GM12878 (cell line): Measurements from ENCODE around the gene SOS1. TPM values are rescaled to one million over a fixed set of nuclear protein-coding genes. Genes with fewer than 3 reads are reported as not detected.

Source experiments
- ATAC-seq: fragments of 200-7000 bp; cut with Tn5 transposase; 3 replicates; pipeline ENCODE4 v1.9.1; 2020; ENCODE audit warnings: mild to moderate bottlenecking, moderate library complexity
- BruUV-seq: library from RNA; stranded (reverse); fragments of 400-500 nt; replicated peaks from 2 replicates; lab custom pipeline; 2021; lab: Mats Ljungman, UMichigan
- CTCF ChIA-PET: fragments of 300-600 bp; sonication (Branson Sonifier 250); formaldehyde crosslinking; extraction: SDS; loops from one replicate; lab custom pipeline; 2021; ENCODE audit warnings: inconsistent platforms; lab: Yijun Ruan, JAX
- POLR2A ChIA-PET: fragments of 350-600 bp; formaldehyde crosslinking; extraction: SDS; loops from one replicate; lab custom pipeline; 2021; ENCODE audit warnings: inconsistent platforms; lab: Charles Lee
- RAD21 ChIA-PET: fragments of 300-600 bp; sonication (Branson Sonifier 250); formaldehyde crosslinking; loops from one replicate; lab custom pipeline; 2023; ENCODE audit warnings: antibody characterized with exemption; ENCODE audit not compliant: unreplicated experiment; lab: Charles Lee
- SMC1A ChIA-PET: fragments of 300-600 bp; sonication (Branson Sonifier 250); formaldehyde crosslinking; loops from one replicate; lab custom pipeline; 2023; ENCODE audit not compliant: unreplicated experiment, uncharacterized antibody; lab: Charles Lee
- DNase-seq: peaks from one replicate; pipeline ENCODE4 v3.0.0-alpha.2; 2011; ENCODE audit warnings: low read depth, low spot score
- FAIRE-seq: peaks from 3 replicates; lab custom pipeline; 2011; peaks lifted over from hg19 to GRCh38; lab: Jason Lieb, UNC
- H2AFZ ChIP-seq: 2 replicates; pipeline ENCODE4 v1.6.0; 2011; ENCODE audit warnings: low read depth, low read length, control low read depth; ENCODE audit not compliant: control insufficient read depth
- H3K27ac ChIP-seq: 2 replicates; pipeline ENCODE4 v1.5.1; 2011; ENCODE audit warnings: control low read depth; ENCODE audit not compliant: control insufficient read depth, insufficient read depth
- H3K27me3 ChIP-seq, 2 experiments: replicated peaks in 1 of 2; 2 replicates each; pipeline versions ENCODE4 v1.6.0 to v1.6.1; 2011; ENCODE audit warnings: low read length in 1 of 2; ENCODE audit not compliant: control insufficient read depth in 2 of 2, insufficient read depth in 2 of 2
- H3K36me3 ChIP-seq, 2 experiments: 2 replicates each; pipeline ENCODE4 v1.5.1; 2011; ENCODE audit warnings: low read length in 1 of 2; ENCODE audit not compliant: control insufficient read depth in 2 of 2, insufficient read depth in 2 of 2
- H3K4me1 ChIP-seq: 2 replicates; pipeline ENCODE4 v1.6.1; 2011; ENCODE audit warnings: mild to moderate bottlenecking, low read length, moderate library complexity, mixed read lengths; ENCODE audit not compliant: control insufficient read depth, insufficient read depth
- H3K4me2 ChIP-seq: 2 replicates; pipeline ENCODE4 v1.6.0; 2011; ENCODE audit warnings: control low read depth; ENCODE audit not compliant: control insufficient read depth, insufficient read depth
- H3K4me3 ChIP-seq: fragments of 200-600 bp; sonication (generic); 2 replicates; pipeline ENCODE4 v1.5.1; 2016
- H3K79me2 ChIP-seq: 2 replicates; pipeline ENCODE4 v1.6.0; 2011; ENCODE audit warnings: low read length; ENCODE audit not compliant: control insufficient read depth, insufficient read depth
- H3K9ac ChIP-seq: 2 replicates; pipeline ENCODE4 v1.8.0; 2011; ENCODE audit warnings: low read length, control low read depth, mixed read lengths; ENCODE audit not compliant: control insufficient read depth, insufficient read depth
- H3K9me3 ChIP-seq: replicated peaks from 3 replicates; pipeline ENCODE4 v1.5.1; 2011; ENCODE audit warnings: mild to moderate bottlenecking, low read length; ENCODE audit not compliant: control insufficient read depth, insufficient read depth
- H4K20me1 ChIP-seq: 2 replicates; pipeline ENCODE4 v1.6.0; 2011; ENCODE audit not compliant: control insufficient read depth, insufficient read depth
- CBX5 ChIP-seq: sonication (generic); IDR thresholded peaks from 2 replicates; pipeline ENCODE4 v1.6.1; 2016; ENCODE audit warnings: low read depth, moderate library complexity, mild to moderate bottlenecking, inconsistent platforms
- GABPA ChIP-seq: IDR thresholded peaks from 2 replicates; pipeline ENCODE4 v1.6.1; 2014; ENCODE audit warnings: antibody characterized with exemption, low read depth, mild to moderate bottlenecking, inconsistent platforms
- IKZF2 ChIP-seq, 2 experiments: fragments of 450-650 bp; IDR thresholded peaks; 2 replicates each; pipeline ENCODE4 v1.6.1; 2017; ENCODE audit warnings: mild to moderate bottlenecking in 2 of 2, moderate library complexity in 2 of 2
- IRF5 ChIP-seq: fragments of 450-650 bp; IDR thresholded peaks from 2 replicates; pipeline ENCODE4 v1.6.1; 2017; ENCODE audit warnings: borderline replicate concordance
- KLF5 ChIP-seq: fragments of 450-650 bp; IDR thresholded peaks from 2 replicates; pipeline ENCODE4 v1.6.1; 2014; ENCODE audit warnings: mild to moderate bottlenecking; ENCODE audit not compliant: partially characterized antibody
- MEF2A ChIP-seq: IDR thresholded peaks from 2 replicates; pipeline ENCODE4 v1.6.1; 2011; ENCODE audit warnings: low read depth, mild to moderate bottlenecking, low read length, moderate library complexity; ENCODE audit not compliant: insufficient read depth
- MLLT1 ChIP-seq: fragments of 450-650 bp; IDR thresholded peaks from 2 replicates; pipeline ENCODE4 v1.6.1; 2016; ENCODE audit warnings: mild to moderate bottlenecking
- MYC ChIP-seq: IDR thresholded peaks from 2 replicates; pipeline ENCODE4 v1.6.1; 2011; ENCODE audit warnings: mild to moderate bottlenecking, low read length, moderate library complexity, inconsistent platforms; ENCODE audit not compliant: insufficient read depth, insufficient replicate concordance, insufficient read length, severe bottlenecking
- NFXL1 ChIP-seq: fragments of 450-650 bp; IDR thresholded peaks from 2 replicates; pipeline ENCODE4 v1.6.1; 2017; ENCODE audit warnings: antibody characterized with exemption, mild to moderate bottlenecking, borderline replicate concordance
- PML ChIP-seq: IDR thresholded peaks from 2 replicates; pipeline ENCODE4 v1.6.1; 2012; ENCODE audit warnings: low read length, inconsistent platforms
- POLR2A ChIP-seq: IDR thresholded peaks from 2 replicates; pipeline ENCODE4 v1.6.1; 2011; ENCODE audit warnings: low read depth, mild to moderate bottlenecking, low read length
- RBBP5 ChIP-seq: fragments of 200-600 bp; sonication (generic); conservative IDR thresholded peaks from 2 replicates; pipeline ENCODE4 v1.6.1; 2016
- SKIL ChIP-seq: fragments of 450-650 bp; IDR thresholded peaks from 2 replicates; pipeline ENCODE4 v1.6.1; 2017; ENCODE audit warnings: mild to moderate bottlenecking, low read depth, inconsistent platforms; ENCODE audit not compliant: poor library complexity, severe bottlenecking
- SREBF1 ChIP-seq: IDR thresholded peaks from 2 replicates; pipeline ENCODE4 v1.6.1; 2012; ENCODE audit warnings: mild to moderate bottlenecking, low read length
- SUZ12 ChIP-seq: fragments of 200-600 bp; sonication (generic); IDR thresholded peaks from one replicate; pipeline ENCODE4 v1.6.1; 2018; ENCODE audit warnings: antibody characterized with exemption, mild to moderate bottlenecking; ENCODE audit not compliant: unreplicated experiment
- USF1 ChIP-seq: IDR thresholded peaks from 2 replicates; pipeline ENCODE4 v1.6.1; 2011; ENCODE audit warnings: borderline replicate concordance, low read depth, mild to moderate bottlenecking, moderate library complexity, mixed read lengths, low read length; ENCODE audit not compliant: insufficient read depth; ENCODE audit errors: extremely low read length
- YBX1 ChIP-seq: fragments of 450-650 bp; IDR thresholded peaks from 2 replicates; pipeline ENCODE4 v1.6.1; 2016; ENCODE audit warnings: antibody characterized with exemption
- ZNF24 ChIP-seq: fragments of 450-650 bp; IDR thresholded peaks from 2 replicates; pipeline ENCODE4 v1.6.1; 2017; ENCODE audit warnings: antibody characterized with exemption, mild to moderate bottlenecking
- WGBS: methylation state at CpG from one replicate; pipeline ENCODE4 v1.1.6; 2016; ENCODE audit warnings: low lambda C conversion rate; ENCODE audit not compliant: insufficient replicate concordance, insufficient coverage; ENCODE audit errors: missing lambda C conversion rate; 5-methylcytosine and 5-hydroxymethylcytosine counted together
- in situ Hi-C: fragments of 300-500 bp; cut with MboI; formaldehyde crosslinking; loops from 9 replicates; pipeline ENCODE4 v1.14.3; 2018; ENCODE audit warnings: mixed read lengths
- intact Hi-C: fragments of 100-400 bp; cut with micrococcal nuclease; formaldehyde crosslinking; loops from one replicate; pipeline ENCODE4 v1.14.2; 2022; ENCODE audit not compliant: unreplicated experiment
- polyA plus RNA-seq, 11 experiments: library from polyadenylated mRNA; depleted of rRNA in 4 of 11; unstranded in 6 of 11; stranded (reverse) in 5 of 11; fragments of >200 nt; fragmentation: Nextera tagmentation in 4 of 11; fragmentation: Illumina TruSeq in 1 of 11; extraction: Ambion mirVana in 4 of 11; extraction: Trizol in 1 of 11; gene quantifications; 1 replicate in 1 of 11; 2 replicates in 10 of 11; pipeline versions ENCODE4 v1.2.1 to v1.2.3, GENCODE V29; 2011 to 2016; ENCODE audit warnings: inconsistent platforms in 2 of 11, missing spikeins in 2 of 11, low read depth in 1 of 11
- total RNA-seq, 4 experiments: library from RNA; depleted of rRNA in 3 of 4; stranded (reverse); fragments of >200 nt in 3 of 4; fragmentation: Illumina TruSeq in 1 of 4; extraction: Trizol in 1 of 4; gene quantifications; 2 replicates each; pipeline versions ENCODE4 v1.2.1 to v1.2.3, GENCODE V29; 2013 to 2021

Gene SOS1
- total and polyA plus RNA-seq, 10 of the 15 experiments (the other 5 are each of a cell fraction or from before 2014, with no cell fraction given): 2.1 to 24.1 (median 8.5) TPM

- no peak overlapping the region for H3K4me3 ChIP-seq
- peak overlapping the region; percentile 31; the same call in 1 of the 2 replicates for H3K4me2 ChIP-seq
- in situ Hi-C loops (no loop called here), intact Hi-C loops (no loop called here)
- H3K27ac ChIP-seq: peak overlapping the region; percentile 27
- no peaks in the 10 kb centered on the region for H3K27me3 ChIP-seq
- POLR2A ChIA-PET: interaction anchor here (5.8 kb wide), 1 partner anchor 27 kb away, joined by 30 read pairs; the partner anchor contains the start of gene SOS1
- H3K9me3 ChIP-seq: no peaks in the 10 kb centered on the region; the same call in 2 of the 3 replicates
- FAIRE-seq: no peak
- H2AFZ ChIP-seq: no peak overlapping the region
- CTCF ChIA-PET: interaction anchor here (0.8 kb wide), 1 partner anchor 12 kb away, joined by 3 read pairs; no protein-coding TSS in a partner anchor
- ATAC-seq: peak; percentile 76
- H3K4me1 ChIP-seq: peaks cover 25% of the 10 kb centered on the region; the same call in 1 of the 2 replicates
- no peak for TF ChIP-seq USF1
- no peak for TF ChIP-seq SUZ12
- no peak for TF ChIP-seq MLLT1
- no peak for TF ChIP-seq MYC
- TF ChIP-seq CBX5: no peak
- no peak for TF ChIP-seq RBBP5
- TF ChIP-seq KLF5: no peak
- no peak for TF ChIP-seq NFXL1
- no peak for TF ChIP-seq IKZF2 (IDR thresholded peaks at IDR 0.05)
- TF ChIP-seq SREBF1: no peak
- no peak for TF ChIP-seq GABPA
- no peak for TF ChIP-seq SKIL
- TF ChIP-seq POLR2A: no peak
- no peak for TF ChIP-seq IRF5
- TF ChIP-seq MEF2A: no peak
- no peak for TF ChIP-seq YBX1
- TF ChIP-seq ZNF24: no peak
- TF ChIP-seq PML: no peak
- H4K20me1 ChIP-seq: no peaks in the 10 kb centered on the region
- H3K36me3 ChIP-seq: peaks cover 0 to 5% of the 10 kb centered on the region in 2 experiments; a peak in 2 of 4 replicates
- peaks cover 40% of the 10 kb centered on the region for H3K79me2 ChIP-seq
- WGBS: 0% methylated on average over 3 of the region's 3 CpGs
- BruUV-seq: no TSS peak
- SMC1A ChIA-PET: interaction anchor here (0.9 to 4.7 kb wide), 2 partner anchors 26 to 31 kb away, joined by 3 to 47 read pairs; partner anchors contain the start of gene SOS1
- 0 out of 2 replicates have a peak overlapping the region, but pooled peaks have one; percentile 7 for H3K9ac ChIP-seq
- RAD21 ChIA-PET: no interaction called here
- DNase-seq: no peak
Observed at GRCh38 chr2:39093218-39093898, 27.5 kb downstream of the SOS1 start.
